DOHH2 (cell line): Measurements from ENCODE around the gene PTX4.

Experiments
- H3F3A ChIP-seq: fragments of 200-600 bp; sonication (generic), shearing (Covaris generic); 2 replicates; pipeline ENCODE4 v1.6.0; 2016; ENCODE audit warnings: antibody characterized with exemption, mild to moderate bottlenecking; ENCODE audit not compliant: control insufficient read depth, insufficient read depth
- H3K27ac ChIP-seq: fragments of 200-600 bp; sonication (generic); 2 replicates; pipeline ENCODE4 v1.5.1; 2014; ENCODE audit warnings: low read depth, mild to moderate bottlenecking, low read length, moderate library complexity
- H3K27me3 ChIP-seq: fragments of 200-600 bp; sonication (generic); 2 replicates; pipeline ENCODE4 v1.6.1; 2014; ENCODE audit warnings: mild to moderate bottlenecking, low read length, mixed read lengths; ENCODE audit not compliant: control insufficient read depth
- H3K36me3 ChIP-seq: fragments of 200-600 bp; sonication (generic); 2 replicates; pipeline ENCODE4 v1.6.1; 2014; ENCODE audit warnings: mild to moderate bottlenecking, low read length, moderate library complexity, mixed read lengths; ENCODE audit not compliant: control insufficient read depth
- H3K4me1 ChIP-seq: fragments of 200-600 bp; sonication (generic); 2 replicates; pipeline ENCODE4 v1.6.1; 2014; ENCODE audit warnings: mild to moderate bottlenecking, low read length, mixed read lengths; ENCODE audit not compliant: control insufficient read depth
- H3K4me2 ChIP-seq: fragments of 200-600 bp; sonication (generic); 2 replicates; pipeline ENCODE4 v1.6.0; 2014; ENCODE audit warnings: mild to moderate bottlenecking, low read length, moderate library complexity
- H3K4me3 ChIP-seq: fragments of 200-600 bp; sonication (generic); 2 replicates; pipeline ENCODE4 v1.5.1; 2014; ENCODE audit warnings: mild to moderate bottlenecking, low read length, mixed read lengths
- H3K79me2 ChIP-seq: fragments of 200-600 bp; sonication (generic); 2 replicates; pipeline ENCODE4 v1.6.1; 2014; ENCODE audit warnings: mild to moderate bottlenecking, low read length, mixed read lengths; ENCODE audit not compliant: control insufficient read depth
- H3K9me2 ChIP-seq: fragments of 200-600 bp; sonication (generic); replicated peaks from 2 replicates; pipeline ENCODE4 v1.6.1; 2014; ENCODE audit warnings: mild to moderate bottlenecking, low read length, mixed read lengths; ENCODE audit not compliant: control insufficient read depth
- H3K9me3 ChIP-seq: fragments of 200-600 bp; sonication (generic); 2 replicates; pipeline ENCODE4 v1.6.1; 2014; ENCODE audit warnings: antibody characterized with exemption, low read length, mixed read lengths; ENCODE audit not compliant: control insufficient read depth, insufficient read depth
- H4K20me1 ChIP-seq: fragments of 200-600 bp; sonication (generic); 2 replicates; pipeline ENCODE4 v1.6.0; 2014; ENCODE audit warnings: low read depth, mild to moderate bottlenecking, antibody characterized with exemption, low read length, moderate library complexity; ENCODE audit not compliant: control insufficient read depth, insufficient read depth
- CTCF ChIP-seq: fragments of 200-600 bp; sonication (generic); IDR thresholded peaks from one replicate; pipeline ENCODE4 v1.5.1; 2014; ENCODE audit warnings: antibody characterized with exemption, mild to moderate bottlenecking, low read depth, low read length; ENCODE audit not compliant: poor library complexity, severe bottlenecking
- EZH2phosphoT487 ChIP-seq: fragments of 200-600 bp; sonication (generic); IDR thresholded peaks from 2 replicates; pipeline ENCODE4 v1.6.1; 2017; ENCODE audit warnings: borderline replicate concordance, mild to moderate bottlenecking, antibody characterized with exemption, low read length, moderate library complexity, mixed read lengths

The PTX4 gene

GRCh38 chr16:1464196-1464893, 24.4 kb downstream of the PTX4 start:
- no peaks in the 10 kb centered on the region for H3F3A ChIP-seq
- H3K4me1 ChIP-seq: peaks cover 16% of the 10 kb centered on the region
- H4K20me1 ChIP-seq: no peaks in the 10 kb centered on the region
- no peak overlapping the region for H3K4me3 ChIP-seq
- no peak overlapping the region for H3K27ac ChIP-seq
- no peaks in the 10 kb centered on the region for H3K9me2 ChIP-seq
- peaks cover 40% of the 10 kb centered on the region for H3K79me2 ChIP-seq
- H3K4me2 ChIP-seq: no peak overlapping the region
- peaks cover 16% of the 10 kb centered on the region for H3K36me3 ChIP-seq
- TF ChIP-seq CTCF (no peak), EZH2phosphoT487 (no peak)
- H3K9me3 ChIP-seq: no peaks in the 10 kb centered on the region
- H3K27me3 ChIP-seq: no peaks in the 10 kb centered on the region

- peaks cover 24% of the 10 kb centered on the region for H3K4me1 ChIP-seq
- no peak overlapping the region for H3K4me3 ChIP-seq
- TF ChIP-seq EZH2phosphoT487 (no peak), CTCF (no peak)
- no peaks in the 10 kb centered on the region for H3K27me3 ChIP-seq
- no peaks in the 10 kb centered on the region for H4K20me1 ChIP-seq
- peaks cover 9% of the 10 kb centered on the region for H3K79me2 ChIP-seq
- H3K27ac ChIP-seq: no peak overlapping the region
- H3K9me2 ChIP-seq: no peaks in the 10 kb centered on the region
- H3K36me3 ChIP-seq: peaks cover 28% of the 10 kb centered on the region
- no peaks in the 10 kb centered on the region for H3F3A ChIP-seq
- no peaks in the 10 kb centered on the region for H3K9me3 ChIP-seq
- H3K4me2 ChIP-seq: no peak overlapping the region
Observed at GRCh38 chr16:1461146-1461545, 27.6 kb downstream of the PTX4 start.

- Histone ChIP-seq H3K36me3 (peaks cover 28% of the 10 kb centered on the region), H3K4me3 (no peak overlapping the region), H3F3A (no peaks in the 10 kb centered on the region), H3K9me3 (no peaks in the 10 kb centered on the region), H3K27ac (no peak overlapping the region), H4K20me1 (no peaks in the 10 kb centered on the region), H3K27me3 (no peaks in the 10 kb centered on the region), H3K4me1 (peaks cover 24% of the 10 kb centered on the region), H3K9me2 (no peaks in the 10 kb centered on the region), H3K4me2 (no peak overlapping the region), H3K79me2 (peaks cover 4% of the 10 kb centered on the region)
- TF ChIP-seq EZH2phosphoT487 (no peak), CTCF (no peak)
Observed at GRCh38 chr16:1460602-1461138, 28.1 kb downstream of the PTX4 start.
